Measurements from ENCODE around the gene HCFC1R1.
"Not testable (repeated sequence)": the region's sequence is repeated elsewhere in the genome, so short reads cannot be mapped to it uniquely, and the experiment has no call there.

HCFC1R1 gene, protein sequence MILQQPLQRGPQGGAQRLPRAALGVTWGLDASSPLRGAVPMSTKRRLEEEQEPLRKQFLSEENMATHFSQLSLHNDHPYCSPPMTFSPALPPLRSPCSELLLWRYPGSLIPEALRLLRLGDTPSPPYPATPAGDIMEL

DNA sequence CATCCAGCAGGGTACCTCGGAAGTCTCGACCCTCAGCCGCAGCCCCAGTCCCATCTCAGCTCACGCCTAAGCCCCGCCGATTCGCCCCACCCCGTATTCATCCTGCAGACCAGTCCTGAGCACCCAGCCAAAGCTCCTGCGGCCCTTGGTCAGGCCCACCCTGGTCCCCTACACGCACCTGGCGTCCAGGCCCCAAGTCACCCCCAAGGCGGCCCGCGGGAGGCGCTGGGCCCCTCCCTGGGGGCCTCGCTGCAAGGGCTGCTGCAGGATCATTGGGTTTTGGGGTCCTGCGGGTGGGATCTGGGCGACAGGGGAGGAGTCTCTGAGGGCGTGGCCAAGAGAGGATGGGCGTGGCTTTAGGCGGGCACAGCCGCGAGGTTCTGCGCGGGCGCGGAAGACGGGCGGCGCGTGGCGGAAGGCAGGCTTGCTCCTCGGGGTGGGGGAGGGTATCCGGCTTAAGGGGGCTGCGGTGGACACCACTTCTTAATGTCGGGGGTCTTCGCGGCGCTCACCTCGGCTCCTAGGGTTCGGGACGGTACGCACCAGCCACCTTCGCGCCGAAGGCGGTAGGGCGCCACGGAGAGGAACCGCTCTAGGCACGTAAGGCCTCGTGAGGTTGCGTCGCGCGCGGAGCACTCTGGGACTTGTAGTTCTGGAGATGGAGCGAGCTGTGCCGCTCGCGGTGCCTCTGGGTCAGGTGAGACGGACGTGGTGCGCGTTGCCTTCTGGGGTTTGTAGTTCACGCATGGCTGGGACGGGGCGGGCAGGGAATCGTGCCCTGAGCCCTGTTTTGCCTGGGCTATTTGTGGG, at the start of gene HCFC1R1, which contains the start of gene THOC6:
TSS of gene HCFC1R1 (minus strand) at position 274 of the 810 bp plus-strand sequence. CDS start at position 273, 1 bp downstream.
TSS of gene THOC6 (plus strand) at position 367 of the 810 bp plus-strand sequence. CDS start at position 659, 292 bp downstream.
- peak; percentile 97 for DNase-seq (ENCODE audit: low read depth)
- in situ Hi-C loops (cut with HindIII; ENCODE audit: low sequenced_read_pairs), result no loop called here
- peak within 1 kb of the TSS; percentile 93 for H3K4me3 ChIP-seq (ENCODE audit: low read depth, low read length)
- no peak for TF ChIP-seq CTCF (IDR thresholded peaks at IDR 0.05; ENCODE audit: low read depth, low read length, missing control alignments)

- no peak overlapping the region for H3K4me3 ChIP-seq (ENCODE audit: low read depth, low read length)
- no peak for DNase-seq (ENCODE audit: low read depth)
- no peak for TF ChIP-seq CTCF (IDR thresholded peaks at IDR 0.05; ENCODE audit: low read depth, low read length, missing control alignments)
- in situ Hi-C loops (cut with HindIII; ENCODE audit: low sequenced_read_pairs), result no loop called here
Measured at GRCh38 chr16:3073448-3073847, 49.7 kb upstream of the HCFC1R1 start.

- in situ Hi-C loops (cut with HindIII; ENCODE audit: low sequenced_read_pairs); DNase-seq (ENCODE audit: low read depth); H3K4me3 ChIP-seq (ENCODE audit: low read depth, low read length): not testable (repeated sequence)
Measured at GRCh38 chr16:3072576-3073263, 49.0 kb upstream of the HCFC1R1 start.

DNA sequence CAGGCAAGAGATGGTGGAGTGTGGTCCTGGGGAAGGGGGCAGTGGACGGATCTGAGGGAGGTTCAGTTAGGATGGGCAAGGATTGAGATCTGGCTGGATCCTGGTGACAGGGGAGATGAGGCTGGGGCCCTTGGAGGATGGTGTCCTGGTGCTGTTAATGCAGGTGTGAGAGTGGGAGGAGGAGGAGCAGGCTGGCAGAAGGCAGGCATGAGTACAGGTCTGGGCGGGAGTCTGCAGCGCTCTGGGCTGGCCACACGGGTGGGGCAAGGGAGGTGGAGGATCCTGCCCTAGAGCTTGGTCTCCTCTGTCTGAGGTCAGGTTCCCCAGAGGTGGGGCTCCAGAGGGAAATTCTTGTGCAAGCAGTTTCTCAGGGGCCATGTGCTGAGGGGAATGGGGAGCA, 48.4 kb upstream of the HCFC1R1 start:
- DNase-seq (ENCODE audit: low read depth); in situ Hi-C loops (cut with HindIII; ENCODE audit: low sequenced_read_pairs); H3K4me3 ChIP-seq (ENCODE audit: low read depth, low read length): not testable (repeated sequence)

DNA sequence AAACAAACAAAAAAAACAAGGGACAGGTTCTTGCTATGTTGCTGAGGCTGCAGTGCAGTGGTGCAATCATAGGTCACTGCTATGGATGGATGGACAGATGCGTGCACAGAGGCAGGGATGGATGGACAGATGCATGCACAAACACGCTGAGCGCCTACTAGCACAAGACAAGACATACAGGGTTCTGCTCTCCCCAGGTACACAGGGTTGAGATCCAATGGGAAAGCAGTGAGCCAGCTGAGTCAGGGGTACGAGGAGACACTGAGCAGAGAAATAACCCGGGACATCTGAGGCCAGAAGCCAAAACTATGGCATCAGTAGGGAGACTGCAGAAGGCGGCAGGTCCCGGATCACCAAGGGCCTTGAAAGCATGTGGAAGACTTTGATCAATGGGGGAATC, 47.9 kb upstream of the HCFC1R1 start:
- DNase-seq (ENCODE audit: low read depth), result no peak
- TF ChIP-seq CTCF (IDR thresholded peaks at IDR 0.05; ENCODE audit: low read depth, low read length, missing control alignments), result no peak
- in situ Hi-C loops (cut with HindIII; ENCODE audit: low sequenced_read_pairs), result no loop called here
- no peak overlapping the region for H3K4me3 ChIP-seq (ENCODE audit: low read depth, low read length)

DNA sequence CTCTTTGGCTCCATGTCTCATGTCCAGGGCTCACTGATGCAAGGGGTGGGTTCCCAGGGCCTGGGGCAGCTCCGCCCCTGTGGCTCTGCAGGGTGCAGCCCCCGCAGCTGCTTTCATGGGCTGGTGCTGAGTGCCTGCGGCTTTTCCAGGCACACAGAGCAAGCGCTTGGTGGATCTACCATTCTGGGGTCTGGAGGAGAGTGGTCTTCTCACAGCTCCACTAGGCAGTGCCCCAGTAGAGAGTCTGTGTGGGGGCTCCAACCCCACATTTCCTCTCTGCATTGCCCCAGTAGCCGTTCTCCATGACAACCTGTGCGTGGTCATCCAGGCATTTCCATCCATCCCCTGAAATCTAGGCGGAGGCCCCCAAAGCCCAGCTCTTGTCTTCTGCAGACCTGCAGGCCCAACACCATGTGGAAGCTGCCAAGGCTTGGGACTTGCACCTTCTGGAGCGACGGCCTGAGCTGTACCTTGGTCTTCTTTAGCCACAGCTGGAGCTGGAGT, 46.9 kb upstream of the HCFC1R1 start:
- no peak for DNase-seq (ENCODE audit: low read depth)
- in situ Hi-C loops (cut with HindIII; ENCODE audit: low sequenced_read_pairs), result no loop called here
- no peak for TF ChIP-seq CTCF (IDR thresholded peaks at IDR 0.05; ENCODE audit: low read depth, low read length, missing control alignments)
- no peak overlapping the region for H3K4me3 ChIP-seq (ENCODE audit: low read depth, low read length)

- in situ Hi-C loops (cut with HindIII; ENCODE audit: low sequenced_read_pairs), result loop anchor here (5.0 kb wide), 1 partner anchor 83 kb away; no protein-coding TSS in a partner anchor
- not testable (repeated sequence) for H3K4me3 ChIP-seq (ENCODE audit: low read depth, low read length); DNase-seq (ENCODE audit: low read depth)
Measured at GRCh38 chr16:3069146-3069545, 45.4 kb upstream of the HCFC1R1 start.
